Endothelial cell of umbilical vein (primary cell): ENCODE results near the gene PLSCR1. TPM values are rescaled to one million over a fixed set of nuclear protein-coding genes. Genes with fewer than 3 reads are reported as not detected.

Experiments used
- BruUV-seq: library from RNA; stranded (reverse); fragments of 400-500 nt; replicated peaks from 2 replicates; lab custom pipeline; 2021; lab: Mats Ljungman, UMichigan
- CTCF ChIA-PET: fragments of 300-600, 350-600 bp; sonication (Branson Sonifier 250); formaldehyde crosslinking; loops from one replicate; lab custom pipeline; 2021; ENCODE audit warnings: antibody characterized with exemption, inconsistent platforms; lab: Charles Lee
- POLR2A ChIA-PET: fragments of 300-600, 350-600 bp; sonication (Branson Sonifier 250); formaldehyde crosslinking; loops from one replicate; lab custom pipeline; 2021; ENCODE audit warnings: antibody characterized with exemption, inconsistent platforms; lab: Charles Lee
- DNase-seq: peaks from one replicate; pipeline ENCODE4 v3.0.0-alpha.2; 2011; ENCODE audit warnings: low read depth, low spot score
- FAIRE-seq: peaks from 2 replicates; lab custom pipeline; 2011; peaks lifted over from hg19 to GRCh38; lab: Jason Lieb, UNC
- H2AFZ ChIP-seq: 2 replicates; pipeline ENCODE4 v1.6.0; 2012; ENCODE audit warnings: low read depth, low read length, control low read depth, inconsistent platforms
- H3K27ac ChIP-seq: 2 replicates; pipeline ENCODE4 v1.5.1; 2011; ENCODE audit warnings: low read depth, mild to moderate bottlenecking, control low read depth, low read length, moderate library complexity; ENCODE audit not compliant: insufficient read depth
- H3K27me3 ChIP-seq, 2 experiments: 2 replicates each; pipeline versions ENCODE4 v1.6.0 to v1.6.1; 2011; ENCODE audit warnings: low read length in 2 of 2, mixed read lengths in 1 of 2; ENCODE audit not compliant: control insufficient read depth in 2 of 2, insufficient read depth in 2 of 2
- H3K36me3 ChIP-seq, 2 experiments: 2 replicates in 1 of 2; 3 replicates in 1 of 2; pipeline ENCODE4 v1.5.1; 2011; ENCODE audit warnings: low read length in 2 of 2, mild to moderate bottlenecking in 1 of 2, moderate library complexity in 1 of 2; ENCODE audit not compliant: control insufficient read depth in 2 of 2, insufficient read depth in 2 of 2; ENCODE audit errors: extremely low read depth in 1 of 2
- H3K4me1 ChIP-seq: 3 replicates; pipeline ENCODE4 v1.5.1; 2011; ENCODE audit warnings: mild to moderate bottlenecking, low read length; ENCODE audit not compliant: control insufficient read depth, insufficient read depth; ENCODE audit errors: extremely low read depth
- H3K4me2 ChIP-seq: 2 replicates; pipeline ENCODE4 v1.6.1; 2011; ENCODE audit warnings: low read length, control low read depth, mixed read lengths; ENCODE audit not compliant: insufficient read depth
- H3K4me3 ChIP-seq, 3 experiments: fragments of 200-600 bp in 1 of 3; sonication (generic), shearing (Covaris generic) in 1 of 3; replicated peaks in 1 of 3; 2 replicates each; pipeline ENCODE4 v1.5.1; 2011 to 2016; ENCODE audit warnings: control low read depth in 3 of 3, low read length in 3 of 3, mild to moderate bottlenecking in 2 of 3, inconsistent platforms in 1 of 3, low read depth in 1 of 3, moderate library complexity in 1 of 3; ENCODE audit not compliant: insufficient read depth in 1 of 3
- H3K79me2 ChIP-seq: 2 replicates; pipeline ENCODE4 v1.6.0; 2012; ENCODE audit warnings: low read length, inconsistent platforms; ENCODE audit not compliant: control insufficient read depth, insufficient read depth
- H3K9ac ChIP-seq: replicated peaks from 2 replicates; pipeline ENCODE3; 2011; ENCODE audit warnings: low read length, control low read depth; ENCODE audit not compliant: insufficient read depth; ENCODE audit errors: extremely low read depth
- H3K9me1 ChIP-seq: replicated peaks from 3 replicates; pipeline ENCODE4 v1.6.0; 2011; ENCODE audit warnings: mild to moderate bottlenecking, low read length; ENCODE audit not compliant: control insufficient read depth, insufficient read depth; ENCODE audit errors: extremely low read depth
- H3K9me3 ChIP-seq: replicated peaks from 2 replicates; pipeline ENCODE4 v1.5.1; 2012; ENCODE audit warnings: low read length, inconsistent platforms; ENCODE audit not compliant: control insufficient read depth, insufficient read depth
- H4K20me1 ChIP-seq: replicated peaks from 2 replicates; pipeline ENCODE3; 2011; ENCODE audit warnings: mild to moderate bottlenecking, low read length; ENCODE audit not compliant: control insufficient read depth, insufficient read depth; ENCODE audit errors: extremely low read depth
- EZH2 ChIP-seq: IDR thresholded peaks from 2 replicates; pipeline ENCODE4 v1.6.1; 2012; ENCODE audit warnings: borderline replicate concordance, low read depth, mild to moderate bottlenecking, moderate library complexity, low read length, inconsistent platforms; ENCODE audit not compliant: severe bottlenecking
- FOS ChIP-seq: IDR thresholded peaks from 2 replicates; pipeline ENCODE4 v1.6.1; 2011; ENCODE audit warnings: mild to moderate bottlenecking, low read length, moderate library complexity, borderline replicate concordance; ENCODE audit not compliant: insufficient read depth
- GATA2 ChIP-seq: IDR thresholded peaks from 2 replicates; pipeline ENCODE4 v1.7.0; 2011; ENCODE audit warnings: low read depth, mild to moderate bottlenecking, moderate library complexity, mixed read lengths, low read length; ENCODE audit not compliant: insufficient read length, insufficient read depth
- JUN ChIP-seq: IDR thresholded peaks from 2 replicates; pipeline ENCODE4 v1.6.1; 2011; ENCODE audit warnings: borderline replicate concordance, low read depth; ENCODE audit not compliant: insufficient read length, insufficient read depth
- MYC ChIP-seq: IDR thresholded peaks from one replicate; pipeline ENCODE4 v1.6.1; 2011; ENCODE audit warnings: mild to moderate bottlenecking, low read depth, low read length
- POLR2A ChIP-seq: IDR thresholded peaks from 2 replicates; pipeline ENCODE4 v1.6.1; 2012; ENCODE audit warnings: low read depth, mild to moderate bottlenecking, control low read depth, low read length
- POLR2AphosphoS5 ChIP-seq: IDR thresholded peaks from 2 replicates; pipeline ENCODE4 v1.6.1; 2012; ENCODE audit warnings: low read depth, mild to moderate bottlenecking, control low read depth, low read length, moderate library complexity; ENCODE audit not compliant: insufficient read depth
- dilution Hi-C: fragments of 300-500 bp; cut with MboI; formaldehyde crosslinking; loops from one replicate; pipeline ENCODE4 v1.15.0; 2019; ENCODE audit warnings: low sequenced_read_pairs; ENCODE audit not compliant: extremely low pct_ligation_motif_present
- intact Hi-C: fragments of 100-400 bp; cut with micrococcal nuclease; formaldehyde crosslinking; loops from one replicate; pipeline ENCODE4 v1.10.0; 2022
- polyA plus RNA-seq, 4 experiments: library from polyadenylated mRNA; depleted of rRNA in 3 of 4; stranded (reverse) in 3 of 4; unstranded in 1 of 4; fragments of >200 nt; gene quantifications; 2 replicates each; pipeline versions ENCODE4 v1.2.1 to v1.2.3, GENCODE V29; 2011 to 2012; ENCODE audit warnings: missing spikeins in 1 of 4
- total RNA-seq: library from RNA; stranded (reverse); gene quantifications from 2 replicates; pipeline ENCODE4 v1.2.3, GENCODE V29; 2021
- TF ChIP-seq, protein P1 (sequence below): IDR thresholded peaks from 2 replicates; pipeline ENCODE4 v1.6.1; 2011; ENCODE audit not compliant: insufficient read depth, insufficient read length
- TF ChIP-seq, protein P2 (sequence below), 2 donors: IDR thresholded peaks; 1 replicate in 1 of 2; 2 replicates in 1 of 2; pipeline ENCODE4 v1.5.1; 2011; ENCODE audit warnings: low read length in 2 of 2, mild to moderate bottlenecking in 2 of 2, moderate library complexity in 2 of 2, control low read depth in 1 of 2, inconsistent platforms in 1 of 2, low read depth in 1 of 2; ENCODE audit not compliant: insufficient read depth in 1 of 2; ENCODE audit errors: extremely low read depth in 1 of 2

The PLSCR1 gene
- total and polyA plus RNA-seq, 2 donors (not counting 3 experiments of a cell fraction or from before 2014, with no cell fraction given), result 53.2 to 78.7 TPM

DNA sequence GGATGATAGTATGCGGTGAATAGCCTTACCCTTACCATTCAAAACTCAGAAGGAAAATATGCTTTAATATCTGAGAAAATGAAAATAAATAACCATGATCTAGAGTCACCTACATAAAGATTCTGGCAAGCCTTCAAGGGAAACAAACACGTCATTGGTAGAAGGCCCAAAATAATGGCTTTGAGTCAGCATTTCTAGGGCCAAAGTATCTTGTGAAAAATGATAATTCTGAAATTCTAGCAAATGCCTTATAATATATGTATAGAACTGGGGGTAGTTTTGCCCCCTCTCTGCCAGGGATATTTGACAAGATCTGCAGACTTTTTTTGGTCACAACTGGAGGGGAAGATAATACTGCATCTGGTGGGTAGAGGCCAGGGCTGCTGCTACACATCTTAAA is 15.4 kb downstream of the PLSCR1 start:
- dilution Hi-C loops (no loop called here), intact Hi-C loops (no loop called here)
- peaks cover 5 to 10% of the 10 kb centered on the region in 2 experiments for H3K36me3 ChIP-seq
- no peaks in the 10 kb centered on the region for H3K79me2 ChIP-seq
- H3K4me3 ChIP-seq, result no peak overlapping the region
- TF ChIP-seq POLR2A (no peak), GATA2 (no peak), POLR2AphosphoS5 (no peak), EZH2 (no peak), JUN (no peak), MYC (no peak), FOS (no peak)
- TF ChIP-seq, protein P1, sequence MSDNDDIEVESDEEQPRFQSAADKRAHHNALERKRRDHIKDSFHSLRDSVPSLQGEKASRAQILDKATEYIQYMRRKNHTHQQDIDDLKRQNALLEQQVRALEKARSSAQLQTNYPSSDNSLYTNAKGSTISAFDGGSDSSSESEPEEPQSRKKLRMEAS, result no peak
- TF ChIP-seq, protein P2, sequence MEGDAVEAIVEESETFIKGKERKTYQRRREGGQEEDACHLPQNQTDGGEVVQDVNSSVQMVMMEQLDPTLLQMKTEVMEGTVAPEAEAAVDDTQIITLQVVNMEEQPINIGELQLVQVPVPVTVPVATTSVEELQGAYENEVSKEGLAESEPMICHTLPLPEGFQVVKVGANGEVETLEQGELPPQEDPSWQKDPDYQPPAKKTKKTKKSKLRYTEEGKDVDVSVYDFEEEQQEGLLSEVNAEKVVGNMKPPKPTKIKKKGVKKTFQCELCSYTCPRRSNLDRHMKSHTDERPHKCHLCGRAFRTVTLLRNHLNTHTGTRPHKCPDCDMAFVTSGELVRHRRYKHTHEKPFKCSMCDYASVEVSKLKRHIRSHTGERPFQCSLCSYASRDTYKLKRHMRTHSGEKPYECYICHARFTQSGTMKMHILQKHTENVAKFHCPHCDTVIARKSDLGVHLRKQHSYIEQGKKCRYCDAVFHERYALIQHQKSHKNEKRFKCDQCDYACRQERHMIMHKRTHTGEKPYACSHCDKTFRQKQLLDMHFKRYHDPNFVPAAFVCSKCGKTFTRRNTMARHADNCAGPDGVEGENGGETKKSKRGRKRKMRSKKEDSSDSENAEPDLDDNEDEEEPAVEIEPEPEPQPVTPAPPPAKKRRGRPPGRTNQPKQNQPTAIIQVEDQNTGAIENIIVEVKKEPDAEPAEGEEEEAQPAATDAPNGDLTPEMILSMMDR (IDR thresholded peaks at IDR 0.05; ENCODE audit: extremely low read depth in 1 of 2, insufficient read depth in 1 of 2, low read depth in 1 of 2, low read length in 2 of 2), result no peak
- FAIRE-seq (no peak), DNase-seq (peak; percentile 26)
- ChIA-PET POLR2A (no interaction called here), CTCF (interaction anchor here (1.3 kb wide), 1 partner anchor 49 kb away, joined by 3 read pairs; no protein-coding TSS in a partner anchor)
- H3K4me1 ChIP-seq, result no peaks in the 10 kb centered on the region
- H3K27ac ChIP-seq, result no peak overlapping the region
- H3K9ac ChIP-seq, result no peak overlapping the region
- no TSS peak for BruUV-seq
- no peak overlapping the region for H3K4me2 ChIP-seq
- no peaks in the 10 kb centered on the region for H3K27me3 ChIP-seq
- no peaks in the 10 kb centered on the region for H3K9me3 ChIP-seq
- H2AFZ ChIP-seq, result no peak overlapping the region
- no peaks in the 10 kb centered on the region for H4K20me1 ChIP-seq
- H3K9me1 ChIP-seq, result no peaks in the 10 kb centered on the region
